ENCODE data around the gene STK40. TPM values are rescaled to one million over a fixed set of nuclear protein-coding genes. Genes with fewer than 3 reads are reported as not detected.

STK40 gene
- polyA plus RNA-seq, 5 donors: 29.1 to 41.0 (median 32.2) TPM

DNA sequence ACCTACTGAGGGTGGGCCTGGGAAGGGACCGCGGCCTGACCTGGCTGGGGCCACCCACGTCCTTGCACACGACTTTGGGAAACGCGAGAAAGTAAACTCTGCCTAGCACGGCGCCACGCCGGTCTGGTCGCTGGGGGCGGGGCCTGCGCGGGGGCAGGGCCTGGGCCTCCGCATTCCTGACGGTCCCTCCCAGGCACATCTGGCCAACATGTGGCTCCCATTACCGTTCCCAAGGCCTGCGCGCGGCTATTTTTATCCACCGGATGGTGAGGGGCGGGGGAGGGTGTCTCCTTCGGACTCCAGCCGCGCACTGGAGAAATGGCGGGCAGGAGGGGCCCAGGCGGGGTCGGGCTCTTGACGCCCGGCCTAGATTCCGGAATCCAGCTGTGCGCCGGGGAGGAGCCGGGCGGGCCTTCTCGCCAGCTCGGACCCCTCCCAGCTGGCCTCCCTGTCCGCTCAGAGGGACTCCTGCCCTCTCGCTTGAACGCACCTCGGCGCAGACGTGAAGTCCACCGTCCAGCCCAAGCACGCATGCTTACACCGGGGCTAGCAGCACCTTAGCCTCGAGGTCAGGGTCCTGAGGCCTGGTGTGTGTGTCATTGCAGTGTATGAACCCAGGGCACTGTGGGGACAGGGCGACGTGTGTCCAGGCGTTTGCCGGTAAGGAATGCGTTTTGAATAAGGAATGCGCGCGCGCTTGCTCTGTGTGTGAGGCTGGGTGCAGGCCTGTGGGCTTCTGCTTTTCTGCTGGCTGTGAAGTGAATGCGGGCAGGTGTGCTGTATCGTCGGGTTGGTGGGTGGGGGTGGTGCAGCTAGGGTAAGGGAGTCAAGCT, 64.4 kb downstream of the STK40 start:
- DNase-seq: peak; percentile 91

- no peak for DNase-seq
Measured at GRCh38 chr1:36320767-36321118, 65.0 kb downstream of the STK40 start.

GRCh38 chr1:36320291-36320761, 65.4 kb downstream of the STK40 start:
- DNase-seq: no peak

DNA sequence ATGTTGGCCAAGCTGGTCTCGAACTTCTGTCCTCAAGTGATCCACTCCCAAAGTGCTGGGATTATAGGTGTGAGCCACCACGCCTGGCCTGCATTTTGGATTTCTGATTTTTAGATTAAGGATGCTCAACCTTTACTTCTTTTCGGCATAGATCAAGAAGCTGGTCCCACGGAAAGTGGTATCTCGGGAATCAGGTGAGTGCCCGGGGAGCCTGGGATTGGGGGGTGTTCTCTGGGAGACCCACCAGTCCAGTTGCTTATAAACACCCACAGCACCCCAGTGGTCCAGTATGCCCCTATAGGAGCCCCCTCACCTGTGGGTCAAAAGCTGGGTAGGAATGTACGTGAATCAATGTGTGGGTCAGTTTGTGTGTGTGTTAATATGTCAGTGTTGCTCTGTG, 76.3 kb downstream of the STK40 start:
- no peak for DNase-seq

- no peak for DNase-seq
Measured at GRCh38 chr1:36307601-36308330, 78.0 kb downstream of the STK40 start.

- peak; percentile 93 for DNase-seq
Measured at GRCh38 chr1:36306902-36307456, 78.7 kb downstream of the STK40 start.

GRCh38 chr1:36306210-36306901, 79.4 kb downstream of the STK40 start, which contains the start of gene SH3D21:
TSS of gene SH3D21 (plus strand) at chr1:36306368. CDS start at chr1:36306421, 53 bp downstream.
- no peak for DNase-seq

DNA sequence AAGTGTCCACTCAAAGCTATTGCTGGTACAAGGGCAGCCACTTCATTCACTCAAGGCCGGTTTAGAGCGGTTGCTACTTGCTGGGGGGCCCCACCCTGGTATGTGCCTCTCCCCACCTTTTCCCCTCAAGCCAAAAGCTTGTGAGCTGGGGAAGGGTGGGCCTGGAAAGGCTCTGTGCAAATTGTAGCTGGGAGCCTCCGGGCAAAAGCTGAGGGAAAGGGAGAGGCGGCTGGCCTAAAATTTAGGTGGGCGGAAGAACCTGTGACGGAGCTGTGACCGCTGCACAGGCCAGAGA, 79.9 kb downstream of the STK40 start:
- no peak for DNase-seq

GRCh38 chr1:36304970-36305914, 80.5 kb downstream of the STK40 start:
- no peak for DNase-seq

DNA sequence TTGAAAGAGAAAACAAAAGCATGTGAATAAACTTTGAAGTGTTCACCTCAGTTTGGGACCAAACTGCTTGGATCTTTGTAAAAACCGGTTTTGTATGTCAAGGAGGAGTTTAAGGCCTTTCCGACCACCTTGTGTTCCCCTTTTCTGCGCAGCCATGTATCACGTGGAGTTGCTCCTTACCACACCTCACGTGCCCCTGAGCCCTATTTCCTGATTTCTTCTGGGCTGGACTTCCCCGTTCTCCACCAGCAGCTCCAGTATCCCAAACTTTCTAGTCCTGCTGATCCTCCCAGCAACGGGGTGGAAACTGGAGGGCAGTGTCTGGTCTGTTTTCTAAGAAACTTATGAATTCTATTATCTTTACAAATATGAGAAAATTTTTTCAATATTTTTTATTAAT, 81.2 kb downstream of the STK40 start:
- DNase-seq: no peak

DNA sequence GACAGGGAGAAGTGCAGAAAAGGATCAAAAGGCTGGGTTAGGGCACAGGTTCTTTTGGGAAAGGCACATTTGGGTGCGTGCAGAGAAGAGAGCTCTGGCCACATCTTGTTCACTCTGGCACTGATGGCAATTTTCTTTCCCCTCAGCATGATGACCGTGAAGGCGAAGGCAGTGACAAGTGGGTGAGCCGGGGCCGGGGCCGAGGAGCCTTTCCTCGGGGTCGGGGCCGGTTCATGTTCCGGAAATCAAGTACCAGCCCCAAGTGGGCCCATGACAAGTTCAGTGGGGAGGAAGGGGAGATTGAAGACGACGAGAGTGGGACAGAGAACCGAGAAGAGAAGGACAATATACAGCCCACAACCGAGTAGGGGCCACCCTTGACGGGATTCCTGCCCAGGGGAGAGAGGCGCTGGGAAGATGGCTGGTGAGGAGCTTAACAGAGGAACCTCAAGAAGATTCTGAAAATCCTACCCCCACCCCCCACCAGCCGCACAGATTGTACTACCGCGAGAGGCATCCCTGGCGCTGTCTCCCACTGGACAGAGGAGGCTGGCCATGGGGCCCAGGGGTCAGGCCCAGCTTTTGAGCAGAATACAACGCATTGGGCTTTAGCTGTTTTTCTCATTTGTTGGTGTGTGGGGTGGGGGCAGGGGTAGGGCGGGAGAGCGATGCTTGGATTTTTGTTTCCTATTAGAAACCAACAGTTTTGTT, 81.9 kb downstream of the STK40 start:
- DNase-seq: no peak

DNA sequence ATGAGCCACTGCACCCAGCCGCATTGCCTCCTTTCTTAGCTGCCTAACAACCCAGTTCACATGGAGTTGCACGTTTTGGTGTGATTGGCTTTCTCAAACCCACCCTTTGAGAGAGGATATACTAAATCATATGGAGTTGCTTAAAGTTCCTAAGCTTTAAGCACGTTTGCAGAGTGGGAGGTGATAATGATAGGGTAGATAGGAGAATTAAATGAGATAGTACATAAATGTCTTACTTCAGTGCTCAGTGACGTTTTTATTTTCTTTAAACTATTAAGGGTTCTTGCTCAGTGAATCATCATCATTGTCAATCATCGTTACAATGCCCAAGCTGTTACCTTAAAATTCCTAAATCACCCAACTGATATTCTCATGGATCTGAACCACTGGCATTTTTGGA, 82.5 kb downstream of the STK40 start:
- DNase-seq: no peak

DNA sequence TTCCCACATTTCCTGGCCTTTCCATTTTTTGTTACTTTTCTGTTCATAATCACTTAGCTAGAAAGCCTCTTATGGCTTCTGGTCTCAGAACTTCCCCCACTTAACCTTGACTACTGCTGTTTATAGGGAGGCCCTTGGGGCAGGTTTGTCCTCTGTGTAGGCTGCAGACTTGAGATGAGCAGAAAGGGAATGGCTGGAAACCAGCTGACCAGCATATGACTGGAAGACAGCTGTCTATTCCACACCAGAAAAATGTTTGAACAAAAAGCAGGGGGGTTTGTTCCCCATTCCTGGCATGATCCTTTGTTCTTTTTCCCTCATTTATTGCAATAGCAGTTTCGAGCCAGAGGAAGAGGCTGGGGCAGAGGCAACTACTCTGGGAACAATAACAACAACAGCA, 84.5 kb downstream of the STK40 start:
- no peak for DNase-seq

DNA sequence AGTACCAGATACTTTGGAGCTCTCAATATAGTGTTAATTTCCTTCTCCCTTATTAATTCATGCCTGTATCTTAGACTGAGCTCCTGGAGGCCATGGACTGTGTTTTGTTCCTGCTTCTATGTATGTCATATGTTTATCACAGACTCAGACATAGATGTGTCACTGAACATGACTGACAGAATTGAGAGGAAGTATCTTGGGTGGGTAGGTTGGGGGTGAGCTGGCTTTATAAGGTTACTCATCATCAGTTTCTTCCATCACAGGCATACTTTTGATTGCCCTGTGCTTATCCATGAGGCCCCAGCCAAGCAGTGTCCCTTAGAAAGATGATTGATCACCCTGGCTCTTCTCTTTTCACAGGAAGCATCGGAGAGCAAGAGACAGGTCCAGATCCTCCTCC, 85.2 kb downstream of the STK40 start:
- no peak for DNase-seq

DNA sequence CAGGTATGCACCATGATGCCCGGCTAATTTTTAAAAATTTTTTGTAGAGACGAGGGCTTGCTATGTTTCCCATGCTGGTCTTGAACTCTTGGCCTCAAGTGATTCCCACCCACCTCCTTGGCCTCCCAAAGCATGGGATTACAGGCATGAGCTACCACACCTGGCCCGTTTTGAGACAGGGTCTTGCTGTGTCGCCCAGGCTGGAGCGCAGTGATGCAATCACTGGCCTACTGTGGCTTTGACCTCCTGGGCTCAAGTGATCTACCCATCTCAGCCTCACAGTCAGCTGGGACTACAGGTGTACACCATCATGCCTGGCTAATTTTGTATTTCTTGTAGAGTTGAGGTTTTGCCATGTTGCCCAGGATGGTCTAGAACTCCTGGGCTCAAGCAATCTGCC, 87.1 kb downstream of the STK40 start:
- DNase-seq: no peak

DNA sequence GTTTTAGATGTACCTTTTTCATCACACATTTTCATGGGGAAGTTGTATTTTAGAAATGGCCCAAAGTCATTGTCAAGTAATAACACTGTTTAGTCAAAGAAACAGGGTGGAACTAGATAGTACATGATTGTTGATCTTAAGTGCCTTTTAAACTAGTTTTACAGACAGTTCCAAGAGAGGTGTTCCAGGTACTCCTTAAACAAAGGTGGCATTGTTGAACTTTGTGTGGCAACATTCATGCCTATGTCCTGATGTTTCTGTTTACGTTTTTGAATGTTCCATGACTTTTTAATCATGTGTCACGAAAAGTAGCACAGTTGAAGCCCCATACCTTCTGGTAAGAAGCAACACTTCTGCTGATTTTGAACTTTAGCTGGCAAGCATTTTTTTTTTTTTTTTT, 88.7 kb downstream of the STK40 start:
- DNase-seq: no peak

DNA sequence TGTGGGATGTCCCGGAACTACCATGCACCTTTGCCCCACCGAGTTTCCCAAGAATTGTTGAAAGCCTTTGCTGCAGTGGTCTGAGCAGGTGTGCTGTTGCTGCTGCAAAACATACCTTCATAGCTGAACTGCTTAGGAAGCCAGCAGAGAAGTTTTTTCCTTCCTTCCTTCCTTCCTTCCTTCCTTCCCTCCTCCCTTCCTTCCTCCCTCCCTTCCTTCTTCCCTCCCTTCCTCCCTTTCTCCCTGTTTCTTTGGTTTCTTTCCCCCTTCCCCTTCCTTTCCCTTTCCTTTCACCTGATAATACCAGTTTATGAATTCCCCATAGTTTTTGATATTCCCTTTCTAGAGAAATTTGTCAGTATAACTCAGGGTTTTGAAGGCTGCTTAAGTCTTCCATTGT, 90.3 kb downstream of the STK40 start:
- DNase-seq: no peak

Data from right lung (tissue), 5 donors.